ENCODE results near the gene PLA2G2C.
"Not testable (repeated sequence)": the region's sequence is repeated elsewhere in the genome, so short reads cannot be mapped to it uniquely, and the experiment has no call there.

Gene PLA2G2C

GRCh38 chr1:20150969-20151368 is 35.3 kb downstream of the PLA2G2C start:
- DNase-seq: no peak

DNA sequence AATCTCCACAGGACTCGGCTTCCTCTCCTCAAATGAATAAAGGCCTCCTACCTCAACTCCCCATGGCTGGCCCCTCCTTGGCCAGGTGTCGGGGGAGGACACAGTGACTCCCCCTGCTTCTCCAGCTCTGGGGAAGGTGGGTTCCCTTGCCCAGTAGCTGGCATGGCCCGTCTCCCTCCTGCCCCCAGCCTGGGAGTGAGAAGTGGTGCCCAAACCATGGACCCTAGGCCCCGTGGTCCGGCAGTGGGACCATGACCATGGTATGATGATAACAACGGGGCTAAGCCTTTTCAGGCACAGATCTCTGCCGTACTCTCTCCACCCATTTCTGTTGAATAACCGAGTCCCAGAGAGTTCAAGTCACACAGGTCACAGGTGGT is 36.0 kb downstream of the PLA2G2C start:
- DNase-seq: no peak

DNA sequence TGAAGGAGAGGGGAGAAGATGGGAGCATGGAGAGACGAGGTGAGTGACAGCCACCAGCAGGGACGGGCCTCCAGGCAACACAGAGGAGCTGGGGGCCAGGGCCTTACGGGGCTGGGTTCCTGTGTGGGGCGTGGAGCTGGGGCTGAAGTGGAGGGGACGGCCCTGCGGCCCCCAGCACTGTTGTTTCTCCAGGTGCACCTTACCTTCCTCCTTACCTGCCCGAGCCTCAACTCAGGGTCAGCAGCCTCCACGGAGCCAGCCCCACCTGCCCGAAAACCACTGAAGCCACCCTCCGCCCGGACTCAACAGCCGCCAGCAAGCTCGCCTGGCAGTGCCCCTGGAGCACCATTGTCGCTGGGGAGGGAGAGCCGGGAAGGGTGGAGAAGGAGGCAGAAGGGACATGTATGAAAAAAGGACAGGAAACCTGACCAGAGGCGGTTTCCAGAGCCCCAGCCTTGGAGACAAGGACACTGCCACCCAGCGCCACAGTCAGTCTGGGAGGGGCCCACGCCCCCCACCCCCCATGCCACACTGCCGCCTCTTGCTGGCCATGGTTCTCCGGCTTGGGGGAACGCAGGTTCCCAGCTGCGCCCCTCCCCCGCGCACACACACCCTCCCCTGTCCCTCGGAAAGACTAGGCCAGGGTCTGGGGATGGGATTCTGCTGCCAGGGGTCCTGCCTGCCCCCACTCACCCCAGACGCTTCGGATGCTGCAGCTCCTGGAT is 36.6 kb downstream of the PLA2G2C start:
- DNase-seq: no peak

DNA sequence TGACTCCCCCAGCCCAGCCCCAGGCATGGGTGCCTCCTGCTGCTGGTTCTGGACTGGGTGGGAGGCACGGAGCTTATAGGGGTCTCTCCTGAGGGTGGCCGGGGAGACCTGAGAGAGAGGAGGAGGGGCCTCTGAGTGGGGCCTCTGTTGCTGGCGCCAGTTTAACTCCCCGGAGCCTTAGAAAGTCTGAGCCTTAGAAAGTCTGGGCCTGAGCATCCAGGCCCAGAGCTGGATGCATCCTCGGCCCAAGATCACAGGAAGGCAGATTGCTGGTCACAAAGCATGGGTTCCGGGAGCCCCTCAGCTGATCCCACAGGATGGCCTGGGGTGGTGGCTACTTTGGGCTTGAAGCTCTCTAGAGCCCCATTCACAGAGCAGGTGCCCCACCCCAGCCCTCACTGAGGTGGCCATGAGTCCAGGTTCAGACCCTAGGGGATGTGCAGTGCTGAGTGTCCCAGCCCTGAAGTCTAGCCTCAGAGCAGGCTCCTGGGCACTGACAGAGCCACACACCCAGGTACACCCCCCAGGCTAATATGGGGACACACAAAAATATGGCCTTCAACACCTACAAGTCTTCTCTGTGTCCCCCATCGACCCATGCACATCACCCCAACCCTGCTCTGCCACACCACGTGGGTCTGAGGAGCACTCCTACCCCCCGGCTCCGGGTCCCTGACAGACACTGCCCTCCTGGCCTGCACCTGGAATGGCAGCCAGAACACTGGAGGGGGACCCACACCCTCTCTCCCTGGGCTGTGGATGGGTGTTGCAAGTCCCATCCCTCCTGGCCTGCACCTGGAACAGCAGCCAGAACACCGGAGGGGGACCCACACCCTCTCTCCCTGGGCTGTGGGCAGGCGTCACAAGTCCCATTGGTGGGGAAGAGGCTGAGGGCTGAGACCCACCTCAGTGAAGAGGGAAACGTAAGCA is 37.5 kb downstream of the PLA2G2C start:
- DNase-seq: no peak

DNA sequence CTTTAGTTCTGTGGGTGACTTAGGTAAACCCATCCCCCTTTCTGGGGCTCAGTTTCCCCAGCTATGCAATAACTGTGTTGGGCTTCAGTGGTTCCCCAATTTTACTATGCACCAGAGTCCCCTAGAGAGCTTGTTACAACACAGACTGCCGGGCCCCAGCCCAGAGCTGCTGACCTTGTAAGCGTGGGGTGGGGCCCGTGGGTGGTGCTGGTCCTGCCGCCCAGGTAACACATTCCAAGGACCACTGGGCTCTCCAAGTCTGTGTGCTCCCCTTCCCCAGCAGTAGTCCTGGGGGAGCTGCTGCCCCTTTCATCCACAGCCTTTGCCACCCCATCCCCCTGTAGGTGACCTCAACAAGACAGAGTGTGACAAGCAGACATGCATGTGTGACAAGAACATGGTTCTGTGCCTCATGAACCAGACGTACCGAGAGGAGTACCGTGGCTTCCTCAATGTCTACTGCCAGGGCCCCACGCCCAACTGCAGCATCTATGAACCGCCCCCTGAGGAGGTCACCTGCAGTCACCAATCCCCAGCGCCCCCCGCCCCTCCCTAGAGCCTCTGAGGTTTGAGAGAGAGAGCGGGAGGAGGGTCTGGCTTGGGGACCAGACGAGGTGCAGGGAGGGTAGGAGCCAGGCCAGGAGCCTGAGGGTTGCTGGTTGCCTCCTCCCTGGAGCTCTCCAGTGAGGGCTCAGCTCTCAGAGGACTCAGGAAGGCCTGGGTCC is 38.3 kb downstream of the PLA2G2C start:
- no peak for DNase-seq

DNA sequence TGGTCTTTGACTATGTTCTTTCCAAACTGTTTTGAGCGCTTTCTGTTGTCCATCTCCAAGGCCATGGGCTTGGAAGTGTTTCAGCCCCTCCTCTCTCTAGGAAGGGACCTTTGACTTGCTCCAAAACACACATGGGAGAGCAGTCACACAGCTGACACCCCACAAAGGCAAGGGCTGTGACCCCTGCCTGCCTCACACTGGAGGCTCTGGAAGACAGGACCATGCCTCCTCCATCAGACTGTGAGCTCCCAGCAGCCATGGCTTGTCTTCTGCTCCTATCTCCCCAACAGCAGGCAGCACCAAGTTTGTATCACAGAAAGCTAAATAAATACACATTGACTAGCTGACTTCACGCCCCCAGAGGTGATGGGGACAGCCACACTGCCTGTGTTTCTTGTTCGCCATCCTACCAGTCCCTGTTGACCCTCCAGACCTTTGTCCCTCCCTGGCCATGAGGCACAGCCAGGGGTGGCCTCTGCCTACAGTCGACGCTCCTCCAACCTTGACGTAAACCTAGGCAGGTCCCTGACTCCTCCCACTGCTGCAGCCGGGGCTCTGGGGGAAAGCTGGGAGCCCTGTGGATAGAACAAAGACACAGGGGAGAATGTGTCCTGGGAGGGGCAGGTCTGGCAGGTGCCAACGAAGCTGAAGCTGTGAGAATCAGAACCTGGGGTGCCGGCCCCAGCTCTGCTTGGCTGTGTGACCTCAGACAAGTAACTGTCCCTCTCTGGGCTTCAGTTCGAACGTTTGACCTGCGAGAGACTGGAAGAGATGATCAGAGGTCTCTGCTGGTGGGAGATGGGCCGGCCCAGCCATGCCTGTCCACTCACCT is 42.4 kb downstream of the PLA2G2C start:
- no peak for DNase-seq

- DNase-seq: no peak
Measured at GRCh38 chr1:20143318-20143717, 43.0 kb downstream of the PLA2G2C start.

GRCh38 chr1:20142001-20142710 is 44.2 kb downstream of the PLA2G2C start:
- DNase-seq: no peak

- DNase-seq: no peak
Measured at GRCh38 chr1:20141466-20141865, 44.9 kb downstream of the PLA2G2C start.

DNA sequence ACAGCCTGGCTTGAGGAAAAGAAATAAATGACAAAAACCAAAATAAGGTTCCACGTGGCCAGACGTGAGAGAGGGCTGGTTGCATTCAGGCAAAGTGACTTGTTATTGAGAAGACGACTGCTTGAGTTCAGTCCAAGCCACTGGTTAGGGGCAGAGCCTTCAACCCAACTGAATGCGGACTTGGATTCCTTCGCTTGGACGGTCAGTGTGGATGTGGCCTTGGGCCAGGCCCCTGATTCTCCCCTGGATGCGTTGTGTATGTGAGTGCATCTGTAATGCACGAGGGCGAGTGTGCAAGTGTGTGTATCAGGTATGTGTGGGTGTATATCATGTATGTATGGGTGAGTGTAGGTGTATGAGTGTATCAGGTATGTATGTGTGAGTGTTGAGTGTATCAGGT is 45.3 kb downstream of the PLA2G2C start:
- no peak for DNase-seq

- DNase-seq: no peak
Measured at GRCh38 chr1:20139776-20140612, 46.3 kb downstream of the PLA2G2C start.

- no peak for DNase-seq
Measured at GRCh38 chr1:20138961-20139550, 47.3 kb downstream of the PLA2G2C start, which contains the start of gene PLA2G2F. Gene PLA2G2F (plus strand): TSS chr1:20139323. CDS start chr1:20139428, 105 bp downstream.

DNA sequence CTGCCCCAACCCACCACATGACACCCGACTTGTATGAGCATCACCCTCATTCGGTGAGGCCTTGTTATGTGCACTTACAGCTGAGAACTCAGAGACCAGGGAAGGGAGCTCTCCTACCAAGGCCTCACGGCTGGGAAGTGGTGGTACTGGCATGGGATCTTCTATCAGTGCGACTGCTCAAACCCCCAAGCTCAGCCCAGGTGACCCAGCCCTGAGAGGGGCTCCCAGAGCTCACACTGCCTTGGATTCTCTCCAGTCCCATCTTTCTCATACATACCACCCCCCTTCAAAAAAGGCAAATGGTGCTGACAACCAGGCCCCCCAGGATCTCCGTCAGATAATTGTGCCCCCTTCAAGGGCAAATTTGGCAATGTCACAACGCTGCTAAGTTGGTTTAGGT is 48.0 kb downstream of the PLA2G2C start:
- DNase-seq: no peak

GRCh38 chr1:20137604-20138003 is 48.7 kb downstream of the PLA2G2C start:
- no peak for DNase-seq

GRCh38 chr1:20137055-20137454 is 49.3 kb downstream of the PLA2G2C start:
- DNase-seq: no peak

DNA sequence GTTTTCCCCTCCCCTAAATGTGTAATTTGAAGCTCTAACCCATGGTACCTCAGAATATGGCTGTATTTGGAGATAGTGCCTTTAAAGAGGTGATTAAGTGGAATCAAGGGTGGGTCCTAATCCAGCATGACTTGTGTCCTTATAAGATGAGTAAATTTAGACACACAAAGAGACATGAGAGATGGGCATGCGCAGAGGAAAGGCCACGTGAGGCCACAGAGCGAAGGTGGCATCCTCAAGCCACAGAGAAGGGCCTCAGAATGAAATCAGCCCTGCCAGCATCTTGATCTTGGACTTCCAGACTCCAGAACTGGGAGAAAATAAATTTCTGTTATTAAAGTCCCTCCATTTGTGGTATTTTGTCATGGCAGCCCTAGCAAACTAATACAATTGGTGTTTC is 50.1 kb downstream of the PLA2G2C start:
- DNase-seq: no peak

DNA sequence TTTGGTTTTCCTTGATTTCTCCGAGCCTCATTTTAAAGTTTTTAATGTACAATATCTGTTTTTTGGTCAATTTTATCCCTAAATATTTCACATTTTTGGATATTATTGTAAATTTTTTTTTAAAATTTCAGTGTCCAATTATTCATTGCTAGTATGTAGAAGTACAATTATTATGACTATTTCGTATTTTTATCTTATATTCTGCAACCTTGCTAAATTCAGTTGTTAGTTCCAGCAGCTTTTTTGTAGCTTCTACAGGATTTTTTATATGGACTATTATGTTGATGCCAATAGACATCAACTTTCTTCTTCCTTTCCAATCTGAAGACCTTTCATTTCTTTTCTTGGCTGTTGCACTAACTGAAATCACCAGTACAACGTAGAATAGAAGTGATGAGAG is 51.3 kb downstream of the PLA2G2C start:
- DNase-seq: no peak

DNA sequence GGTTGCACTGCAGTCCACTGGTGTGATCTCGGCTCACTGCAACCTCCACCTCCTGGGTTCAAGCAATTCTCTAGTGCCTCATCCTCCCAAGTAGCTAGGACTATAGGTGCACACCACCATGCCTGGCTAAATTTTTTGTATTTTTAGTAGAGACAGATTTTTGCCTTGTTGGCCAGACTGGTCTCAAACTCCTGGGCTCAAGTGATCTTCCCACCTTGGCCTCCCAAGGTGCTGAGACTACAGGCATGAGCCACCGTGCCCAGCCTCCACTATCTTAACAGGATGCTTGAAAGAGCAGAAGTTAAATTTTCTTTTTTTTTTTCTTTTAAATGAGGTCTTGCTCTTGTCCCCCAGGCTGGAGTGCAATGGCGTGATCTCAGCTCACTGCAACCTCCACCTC is 55.8 kb downstream of the PLA2G2C start:
- not testable (repeated sequence) for DNase-seq

DNA sequence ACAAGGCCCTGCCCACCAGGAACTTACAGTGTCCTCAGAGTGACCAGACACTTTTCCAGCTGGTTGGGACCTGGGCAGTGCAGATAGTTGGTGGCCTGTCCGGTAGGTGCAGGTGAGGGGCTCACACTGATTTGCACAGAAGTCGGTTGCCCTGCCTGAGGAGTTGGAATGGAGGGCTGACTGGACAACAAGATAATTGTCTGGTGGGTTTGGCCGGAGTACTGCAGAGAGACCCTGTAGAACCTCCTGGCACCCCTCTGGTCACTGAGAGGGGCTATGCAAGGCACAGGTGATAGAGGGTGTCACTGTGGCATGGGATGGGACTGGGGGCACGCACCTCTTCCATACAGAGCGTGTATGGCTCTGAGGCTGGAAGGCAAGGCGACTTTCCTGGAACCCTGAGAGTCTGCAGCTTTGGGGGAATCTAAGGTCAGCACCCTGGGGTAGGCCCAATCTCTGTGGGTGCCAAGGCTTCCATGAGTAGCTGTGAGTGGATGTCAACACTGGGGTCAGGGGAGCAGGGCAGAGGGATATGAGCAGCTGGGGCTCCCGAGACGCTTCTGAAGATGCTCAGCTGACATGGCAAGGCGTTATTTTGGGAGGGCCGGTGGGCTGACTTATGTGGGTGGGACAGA is 59.4 kb downstream of the PLA2G2C start:
- DNase-seq: no peak

Data from CD4-positive, alpha-beta T cell treated with Interferon alpha-2 for 1 hour (primary cell).